ENCODE measurements around the gene CLPTM1L.
"Not testable (repeated sequence)": the region's sequence is repeated elsewhere in the genome, so short reads cannot be mapped to it uniquely, and the experiment has no call there.

Gene CLPTM1L

DNA sequence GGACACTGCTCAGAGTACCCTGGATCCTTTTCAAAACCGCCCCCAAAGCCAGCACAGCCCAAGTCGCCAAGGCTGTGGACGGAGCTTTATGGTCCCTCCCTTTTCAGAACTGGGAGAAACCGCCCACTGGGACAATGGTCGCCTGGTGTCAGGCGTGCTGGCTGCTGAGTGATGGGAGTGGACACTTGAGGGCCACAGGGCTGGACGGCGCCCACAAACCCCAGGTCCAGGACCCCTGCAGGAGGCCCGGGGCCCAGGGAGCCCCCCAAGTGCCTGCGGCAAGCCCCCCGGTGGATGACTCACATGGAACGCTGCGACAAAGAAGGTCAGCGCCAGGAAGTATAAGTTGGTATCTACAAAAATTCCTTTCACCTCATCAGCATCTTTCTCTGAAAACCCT lies 10.9 kb downstream of the CLPTM1L start:
- TF ChIP-seq ARNT (IDR thresholded peaks at IDR 0.05), result no peak
- no peak for TF ChIP-seq SP1 (IDR thresholded peaks at IDR 0.05)
- ChIA-PET POLR2A (no interaction called here), CTCF (no interaction called here)
- DNase-seq (ENCODE audit: extremely low spot score), result no peak

- POLR2A ChIA-PET; DNase-seq (ENCODE audit: extremely low spot score); CTCF ChIA-PET: not testable (repeated sequence)
Observed at GRCh38 chr5:1333286-1333685, 11.6 kb downstream of the CLPTM1L start.

GRCh38 chr5:1332461-1333001 lies 12.4 kb downstream of the CLPTM1L start:
- no peak for DNase-seq (ENCODE audit: extremely low spot score)
- ChIA-PET CTCF (no interaction called here), POLR2A (interaction anchor here (1.2 kb wide), 1 partner anchor 15 kb away, joined by 3 read pairs; no protein-coding TSS in a partner anchor)
- no peak for TF ChIP-seq LEF1 (IDR thresholded peaks at IDR 0.05; ENCODE audit: borderline replicate concordance)
- TF ChIP-seq FOXK2 (IDR thresholded peaks at IDR 0.05), result no peak
- no peak for TF ChIP-seq HDGF (IDR thresholded peaks at IDR 0.05; ENCODE audit: borderline replicate concordance)
- TF ChIP-seq NFRKB (IDR thresholded peaks at IDR 0.05), result no peak
- TF ChIP-seq FOXA1 (IDR thresholded peaks at IDR 0.05), result no peak
- TF ChIP-seq SP1 (IDR thresholded peaks at IDR 0.05), result no peak
- no peak for TF ChIP-seq CTBP1 (IDR thresholded peaks at IDR 0.05; ENCODE audit: borderline replicate concordance)

DNA sequence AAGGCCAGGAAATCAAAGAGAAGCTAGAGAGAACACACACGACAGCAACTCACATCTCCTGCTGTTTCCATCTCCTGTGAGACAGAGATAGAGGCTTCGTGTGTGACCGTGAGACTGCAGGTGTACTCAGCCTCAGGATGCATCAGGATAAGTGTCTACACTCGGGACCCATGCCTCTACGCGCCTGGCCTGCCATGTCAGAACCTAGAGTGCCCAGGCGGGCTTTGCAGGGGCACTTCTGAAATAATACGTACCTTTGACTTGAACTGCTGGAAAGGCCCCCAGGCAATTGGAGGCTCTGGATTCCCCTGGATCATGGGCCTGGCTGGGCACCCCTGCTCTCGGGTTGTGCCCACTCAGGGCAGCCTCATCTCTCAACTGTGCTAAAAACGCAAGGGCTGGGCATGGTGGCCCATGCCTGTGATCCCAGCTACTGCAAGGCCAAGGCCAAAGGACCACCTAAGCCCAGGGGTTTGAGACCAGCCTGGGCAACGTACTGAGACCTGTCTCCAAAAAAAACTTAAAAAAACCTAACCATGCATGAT lies 13.0 kb downstream of the CLPTM1L start:
- POLR2A ChIA-PET, result interaction anchor here (1.2 kb wide), 1 partner anchor 14 kb away, joined by 3 read pairs; no protein-coding TSS in a partner anchor
- TF ChIP-seq HDGF (IDR thresholded peaks at IDR 0.05; ENCODE audit: borderline replicate concordance), result no peak
- TF ChIP-seq TARDBP (IDR thresholded peaks at IDR 0.05), result no peak
- TF ChIP-seq FOXA1 (IDR thresholded peaks at IDR 0.05), result no peak
- no peak for TF ChIP-seq LEF1 (IDR thresholded peaks at IDR 0.05; ENCODE audit: borderline replicate concordance)
- CTCF ChIA-PET, result no interaction called here
- DNase-seq (ENCODE audit: extremely low spot score), result no peak

- TF ChIP-seq LEF1 (IDR thresholded peaks at IDR 0.05; ENCODE audit: borderline replicate concordance) (no peak), L3MBTL2 (conservative IDR thresholded peaks at IDR 0.05) (no peak), FOXK2 (IDR thresholded peaks at IDR 0.05) (no peak), TARDBP (IDR thresholded peaks at IDR 0.05) (no peak), NFRKB (IDR thresholded peaks at IDR 0.05) (no peak), SP1 (IDR thresholded peaks at IDR 0.05) (no peak), HDGF (IDR thresholded peaks at IDR 0.05; ENCODE audit: borderline replicate concordance) (no peak), CTBP1 (IDR thresholded peaks at IDR 0.05; ENCODE audit: borderline replicate concordance) (no peak), FOXA1 (IDR thresholded peaks at IDR 0.05) (no peak), ZNF384 (IDR thresholded peaks at IDR 0.05) (no peak), ARNT (IDR thresholded peaks at IDR 0.05) (no peak), BHLHE40 (IDR thresholded peaks at IDR 0.05; ENCODE audit: borderline replicate concordance) (no peak)
- CTCF ChIA-PET, result no interaction called here
- DNase-seq (ENCODE audit: extremely low spot score), result no peak
- POLR2A ChIA-PET, result interaction anchor here (1.2 kb wide), 1 partner anchor 13 kb away, joined by 3 read pairs; no protein-coding TSS in a partner anchor
Observed at GRCh38 chr5:1330847-1331831, 13.8 kb downstream of the CLPTM1L start.

GRCh38 chr5:1330146-1330846 lies 14.6 kb downstream of the CLPTM1L start:
- CTCF ChIA-PET, result no interaction called here
- no peak for DNase-seq (ENCODE audit: extremely low spot score)
- POLR2A ChIA-PET, result no interaction called here
- no peak for TF ChIP-seq ARNT (IDR thresholded peaks at IDR 0.05)
- no peak for TF ChIP-seq FOXM1 (IDR thresholded peaks at IDR 0.05; ENCODE audit: borderline replicate concordance)
- TF ChIP-seq, protein P1, sequence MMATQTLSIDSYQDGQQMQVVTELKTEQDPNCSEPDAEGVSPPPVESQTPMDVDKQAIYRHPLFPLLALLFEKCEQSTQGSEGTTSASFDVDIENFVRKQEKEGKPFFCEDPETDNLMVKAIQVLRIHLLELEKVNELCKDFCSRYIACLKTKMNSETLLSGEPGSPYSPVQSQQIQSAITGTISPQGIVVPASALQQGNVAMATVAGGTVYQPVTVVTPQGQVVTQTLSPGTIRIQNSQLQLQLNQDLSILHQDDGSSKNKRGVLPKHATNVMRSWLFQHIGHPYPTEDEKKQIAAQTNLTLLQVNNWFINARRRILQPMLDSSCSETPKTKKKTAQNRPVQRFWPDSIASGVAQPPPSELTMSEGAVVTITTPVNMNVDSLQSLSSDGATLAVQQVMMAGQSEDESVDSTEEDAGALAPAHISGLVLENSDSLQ (IDR thresholded peaks at IDR 0.05), result no peak
- no peak for TF ChIP-seq NFRKB (IDR thresholded peaks at IDR 0.05)
- no peak for TF ChIP-seq SP1 (IDR thresholded peaks at IDR 0.05)
- no peak for TF ChIP-seq L3MBTL2 (conservative IDR thresholded peaks at IDR 0.05)
- TF ChIP-seq SUZ12 (IDR thresholded peaks at IDR 0.05), result no peak
- TF ChIP-seq ELF4 (IDR thresholded peaks at IDR 0.05), result no peak
- no peak for TF ChIP-seq CTBP1 (IDR thresholded peaks at IDR 0.05; ENCODE audit: borderline replicate concordance)
- no peak for TF ChIP-seq TARDBP (IDR thresholded peaks at IDR 0.05)
- no peak for TF ChIP-seq FOXK2 (IDR thresholded peaks at IDR 0.05)
- no peak for TF ChIP-seq HDGF (IDR thresholded peaks at IDR 0.05; ENCODE audit: borderline replicate concordance)
- no peak for TF ChIP-seq FOXA1 (IDR thresholded peaks at IDR 0.05)
- TF ChIP-seq LEF1 (IDR thresholded peaks at IDR 0.05; ENCODE audit: borderline replicate concordance), result no peak
- TF ChIP-seq ZNF384 (IDR thresholded peaks at IDR 0.05), result no peak
- no peak for TF ChIP-seq BHLHE40 (IDR thresholded peaks at IDR 0.05; ENCODE audit: borderline replicate concordance)

GRCh38 chr5:1329111-1329579 lies 15.8 kb downstream of the CLPTM1L start:
- ChIA-PET POLR2A (interaction anchor here (4.6 kb wide), 1 partner anchor 17 kb away, joined by 26 read pairs; the partner anchor contains the start of gene CLPTM1L), CTCF (no interaction called here)
- DNase-seq (ENCODE audit: extremely low spot score), result no peak
- TF ChIP-seq TARDBP (IDR thresholded peaks at IDR 0.05) (no peak), FOXA1 (IDR thresholded peaks at IDR 0.05) (no peak), ELF4 (IDR thresholded peaks at IDR 0.05) (no peak), FOXM1 (IDR thresholded peaks at IDR 0.05; ENCODE audit: borderline replicate concordance) (no peak), ZNF384 (IDR thresholded peaks at IDR 0.05) (no peak)

DNA sequence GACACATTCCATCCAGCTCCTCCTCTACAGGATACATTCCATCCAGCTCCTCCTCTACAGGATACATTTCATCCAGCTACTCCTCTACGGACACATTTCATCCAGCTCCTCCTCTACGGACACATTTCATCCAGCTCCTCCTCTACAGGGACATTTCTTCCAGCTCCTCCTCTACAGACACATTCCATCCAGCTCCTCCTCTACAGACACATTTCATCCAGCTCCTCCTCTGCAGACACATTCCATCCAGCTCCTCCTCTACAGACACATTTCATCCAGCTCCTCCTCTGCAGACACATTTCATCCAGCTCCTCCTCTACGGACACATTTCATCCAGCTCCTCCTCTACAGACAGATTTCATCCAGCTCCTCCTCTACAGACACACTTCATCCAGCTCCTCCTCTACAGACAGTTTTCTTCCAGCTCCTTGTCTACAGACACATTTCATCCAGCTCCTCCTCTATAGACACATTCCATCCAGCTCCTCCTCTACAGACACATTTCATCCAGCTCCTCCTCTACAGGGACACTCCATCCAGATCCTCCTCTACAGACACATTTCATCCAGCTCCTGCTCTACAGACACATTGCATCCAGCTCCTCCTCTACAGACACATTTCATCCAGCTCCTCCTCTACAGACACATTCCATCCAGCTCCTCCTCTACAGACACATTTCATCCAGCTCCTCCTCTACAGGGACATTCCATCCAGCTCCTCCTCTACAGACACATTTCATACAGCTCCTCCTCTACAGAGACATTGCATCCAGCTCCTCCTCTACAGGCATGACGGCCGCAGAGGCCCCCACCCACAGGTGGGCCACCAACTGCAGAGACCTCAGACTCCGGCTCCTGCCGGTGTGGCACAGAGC lies 16.4 kb downstream of the CLPTM1L start:
- not testable (repeated sequence) for DNase-seq (ENCODE audit: extremely low spot score)
- POLR2A ChIA-PET, result interaction anchor here (4.6 kb wide), 1 partner anchor 17 kb away, joined by 26 read pairs; the partner anchor contains the start of gene CLPTM1L
- CTCF ChIA-PET, result interaction anchor here (0.5 kb wide), 1 partner anchor 316 kb away, joined by 4 read pairs; no protein-coding TSS in a partner anchor

All from HEK293T (cell line).